GM21723 (cell line): ENCODE data around the gene TTLL7.

Experiments used
- ATAC-seq: cut with Tn5 transposase; IDR thresholded peaks from one replicate; pipeline ENCODE4 v1.9.1; 2021; ENCODE audit warnings: mild to moderate bottlenecking, moderate library complexity; ENCODE audit not compliant: unreplicated experiment

TTLL7 gene

DNA sequence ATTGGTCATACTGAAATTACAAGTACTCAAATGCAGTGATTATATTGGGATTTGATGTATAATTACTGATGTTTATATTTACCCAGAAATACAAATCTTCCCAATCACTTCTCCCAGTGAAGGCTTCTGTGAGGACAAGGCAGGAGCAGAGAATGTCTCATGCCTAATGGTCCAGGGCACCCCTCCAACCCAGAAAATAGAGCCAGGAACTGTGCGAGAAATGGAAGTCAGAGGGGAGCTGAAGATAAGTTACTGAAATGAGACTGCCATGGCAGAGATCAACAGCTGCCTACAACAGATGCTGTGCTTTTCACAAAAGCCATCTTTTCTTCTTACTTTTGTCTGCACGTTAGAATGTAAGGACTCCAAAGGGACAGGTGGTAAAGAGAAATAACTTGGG, 171.2 kb downstream of the TTLL7 start:
- ATAC-seq: no peak

DNA sequence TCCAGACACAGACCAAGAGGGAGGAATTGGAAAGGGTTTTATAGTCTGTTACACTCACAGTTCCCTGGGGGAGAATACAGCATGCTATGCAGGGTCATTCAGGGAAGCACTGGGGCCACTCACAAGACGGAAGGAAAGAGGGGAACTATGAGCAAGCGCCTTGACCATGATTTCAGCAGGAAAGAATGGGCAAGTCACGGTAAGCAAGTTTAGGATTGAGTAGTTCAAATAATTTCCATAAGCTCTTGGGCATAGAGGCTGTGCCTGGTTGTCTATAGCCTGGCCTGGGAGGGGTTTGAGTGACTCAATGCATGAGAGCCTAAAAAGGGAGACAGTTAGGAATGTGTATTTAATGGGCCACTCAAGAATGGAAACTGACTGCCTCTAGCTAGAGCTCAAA, 176.7 kb downstream of the TTLL7 start:
- no peak for ATAC-seq

- ATAC-seq: no peak
Measured at GRCh38 chr1:83819436-83819835, 179.5 kb downstream of the TTLL7 start.

- ATAC-seq: no peak
Measured at GRCh38 chr1:83818916-83819315, 180.0 kb downstream of the TTLL7 start.

DNA sequence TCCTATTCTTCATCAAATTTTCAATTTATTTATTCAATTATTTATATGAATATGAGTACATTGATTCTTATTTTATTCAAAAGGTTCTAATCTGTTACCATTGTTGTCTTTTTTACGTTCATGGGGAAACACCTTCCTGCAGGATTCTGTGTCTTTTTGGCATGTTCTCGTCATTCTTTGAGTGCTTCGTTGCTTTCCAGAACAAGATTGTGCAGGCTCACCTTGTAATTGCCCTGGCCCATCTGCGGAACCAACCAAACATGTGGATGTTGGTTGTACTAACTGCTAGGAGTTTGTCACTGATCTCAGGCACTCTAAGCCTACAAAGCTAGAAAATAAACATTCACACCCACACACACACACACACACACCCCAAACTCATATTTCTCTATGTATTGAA, 182.1 kb downstream of the TTLL7 start:
- ATAC-seq: no peak

GRCh38 chr1:83815330-83815729, 183.6 kb downstream of the TTLL7 start:
- no peak for ATAC-seq
